Brain pericyte (primary cell): Measurements from ENCODE around the gene ABRAXAS1.

ENCODE experiments used
- DNase-seq: peaks from one replicate; pipeline ENCODE4 v3.0.0-alpha.2; 2012; ENCODE audit warnings: low read depth, low spot score

ABRAXAS1 gene

GRCh38 chr4:83454686-83455085 lies 30.2 kb downstream of the ABRAXAS1 start:
- no peak for DNase-seq

- no peak for DNase-seq
These were observed 35.9 kb downstream of the ABRAXAS1 start for GRCh38 chr4:83449009-83449408.

GRCh38 chr4:83440899-83441298 lies 44.0 kb downstream of the ABRAXAS1 start:
- no peak for DNase-seq

GRCh38 chr4:83440148-83440814 lies 44.6 kb downstream of the ABRAXAS1 start:
- DNase-seq: no peak

DNA sequence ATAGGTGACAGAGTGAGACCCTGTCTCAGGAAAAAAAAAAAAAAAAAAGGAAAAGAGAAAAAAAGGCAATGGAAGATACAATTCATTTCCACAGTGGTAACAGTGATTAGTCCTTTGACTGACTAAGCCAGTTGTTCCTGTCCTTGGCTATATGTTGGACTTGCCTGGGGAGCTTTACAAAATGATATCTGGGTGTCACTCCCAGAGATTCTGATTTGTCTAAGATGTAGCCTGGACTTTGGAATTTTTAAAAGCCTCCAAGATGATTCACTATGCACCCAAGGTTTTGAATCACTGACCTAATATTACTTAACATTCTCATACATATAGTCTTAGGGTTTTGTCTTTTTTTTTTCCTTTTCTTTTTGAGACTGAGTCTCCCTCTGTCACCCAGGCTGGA lies 46.2 kb downstream of the ABRAXAS1 start:
- DNase-seq: no peak

GRCh38 chr4:83436680-83437079 lies 48.2 kb downstream of the ABRAXAS1 start:
- DNase-seq: no peak

GRCh38 chr4:83431200-83431599 lies 53.7 kb downstream of the ABRAXAS1 start:
- no peak for DNase-seq

DNA sequence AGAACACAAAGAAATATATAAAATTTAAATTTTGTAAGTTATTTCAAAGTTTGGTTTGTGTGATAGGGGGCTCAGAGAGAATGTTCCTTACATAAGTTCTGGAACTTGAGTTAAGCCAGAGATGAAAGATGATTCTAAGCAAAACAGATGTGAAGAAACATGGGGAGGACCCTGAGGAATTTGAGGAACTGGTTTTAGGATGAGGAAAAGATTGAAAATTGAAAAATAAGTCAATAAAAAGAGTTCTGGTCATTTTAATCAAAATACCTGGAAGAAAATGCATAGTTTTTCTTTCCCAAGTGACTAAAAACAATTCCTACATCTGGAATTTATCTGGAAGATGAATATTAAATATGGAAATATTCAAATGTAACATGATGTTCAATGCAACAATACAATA lies 66.7 kb downstream of the ABRAXAS1 start:
- no peak for DNase-seq

- DNase-seq: no peak
These were observed 67.3 kb downstream of the ABRAXAS1 start for GRCh38 chr4:83417566-83417965.

- DNase-seq: no peak
These were observed 71.2 kb downstream of the ABRAXAS1 start for GRCh38 chr4:83413676-83414075.
